Thyroid gland (tissue), 4 donors: Measurements from ENCODE around the gene NR1D2. TPM values are rescaled to one million over a fixed set of nuclear protein-coding genes. Genes with fewer than 3 reads are reported as not detected.

Source experiments
- DNase-seq, 2 donors: peaks; one replicate each; pipeline ENCODE4 v3.0.0-alpha.2; 2019
- H3K27ac ChIP-seq, 3 donors: fragments of 200-600 bp; sonication (generic); 1 replicate in 2 of 3; 2 replicates in 1 of 3; pipeline ENCODE4 v1.5.1; 2016 to 2019; ENCODE audit warnings: mild to moderate bottlenecking in 1 of 3, moderate library complexity in 1 of 3
- H3K27me3 ChIP-seq: fragments of 200-600 bp; sonication (generic); one replicate; pipeline ENCODE4 v1.5.1; 2019
- H3K36me3 ChIP-seq, 2 donors: fragments of 200-600 bp; sonication (generic); one replicate each; pipeline ENCODE4 v1.5.1; 2016 to 2019
- H3K4me1 ChIP-seq, 2 donors: fragments of 200-600 bp; sonication (generic); one replicate each; pipeline ENCODE4 v1.5.1; 2017 to 2019
- H3K4me3 ChIP-seq, 3 donors: fragments of 200-600 bp; sonication (generic); replicated peaks in 1 of 3; 1 replicate in 2 of 3; 2 replicates in 1 of 3; pipeline ENCODE4 v1.5.1; 2016; ENCODE audit warnings: mild to moderate bottlenecking in 1 of 3
- H3K9me3 ChIP-seq: fragments of 200-600 bp; sonication (generic); one replicate; pipeline ENCODE4 v1.5.1; 2017
- POLR2A ChIP-seq, 2 donors: fragments of 450-650 bp; IDR thresholded peaks; one replicate each; pipeline ENCODE4 v1.6.1; 2017; ENCODE audit warnings: antibody characterized with exemption in 2 of 2, mild to moderate bottlenecking in 2 of 2, moderate library complexity in 1 of 2
- WGBS, 2 donors: methylation state at CpG; one replicate each; pipeline ENCODE4 v1.1.5; 2017; 5-methylcytosine and 5-hydroxymethylcytosine counted together
- intact Hi-C: fragments of 100-400 bp; cut with DNase I; formaldehyde crosslinking; loops from one replicate; pipeline ENCODE4 v1.15.1; 2023
- total RNA-seq, 4 donors: library from RNA; depleted of rRNA; stranded (reverse); fragments of >200 nt; gene quantifications; one replicate each; pipeline ENCODE4 v1.2.3, GENCODE V29; 2016
- TF ChIP-seq, protein P1 (sequence below), 6 experiments: fragments of 200-600 bp in 3 of 6; fragments of 450-650 bp in 3 of 6; sonication (generic) in 3 of 6; IDR thresholded peaks; one replicate each; pipeline ENCODE4 v1.5.1; 2016 to 2019; ENCODE audit warnings: antibody characterized with exemption in 6 of 6, mild to moderate bottlenecking in 2 of 6, inconsistent platforms in 1 of 6, moderate library complexity in 1 of 6

NR1D2 gene
- total RNA-seq, 4 donors from 2014 or later: 44.2 to 108 (median 68.1) TPM

DNA sequence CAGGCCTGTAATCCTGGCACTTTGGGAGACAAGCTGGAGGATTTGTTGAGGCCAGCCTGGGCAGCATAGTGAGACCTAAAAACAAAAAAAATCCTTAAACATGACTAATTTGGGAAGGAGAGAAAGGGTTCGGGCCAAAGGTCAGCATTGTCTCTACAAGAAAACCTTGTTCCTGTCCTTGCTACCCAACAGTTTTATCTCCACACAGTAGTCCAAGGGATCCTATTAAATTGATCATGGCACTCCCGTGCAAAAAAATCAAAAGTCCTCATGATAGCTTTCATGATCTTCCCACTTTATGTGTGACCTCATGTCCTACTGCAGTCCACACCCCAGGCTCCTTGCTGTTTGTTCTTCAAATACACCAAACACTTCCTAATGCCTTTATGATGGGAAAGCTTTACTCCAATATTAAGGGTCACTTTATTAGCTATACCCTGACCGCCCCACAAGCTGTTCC lies 24.0 kb upstream of the NR1D2 start:
- intact Hi-C loops: no loop called here
- TF ChIP-seq, protein P1, sequence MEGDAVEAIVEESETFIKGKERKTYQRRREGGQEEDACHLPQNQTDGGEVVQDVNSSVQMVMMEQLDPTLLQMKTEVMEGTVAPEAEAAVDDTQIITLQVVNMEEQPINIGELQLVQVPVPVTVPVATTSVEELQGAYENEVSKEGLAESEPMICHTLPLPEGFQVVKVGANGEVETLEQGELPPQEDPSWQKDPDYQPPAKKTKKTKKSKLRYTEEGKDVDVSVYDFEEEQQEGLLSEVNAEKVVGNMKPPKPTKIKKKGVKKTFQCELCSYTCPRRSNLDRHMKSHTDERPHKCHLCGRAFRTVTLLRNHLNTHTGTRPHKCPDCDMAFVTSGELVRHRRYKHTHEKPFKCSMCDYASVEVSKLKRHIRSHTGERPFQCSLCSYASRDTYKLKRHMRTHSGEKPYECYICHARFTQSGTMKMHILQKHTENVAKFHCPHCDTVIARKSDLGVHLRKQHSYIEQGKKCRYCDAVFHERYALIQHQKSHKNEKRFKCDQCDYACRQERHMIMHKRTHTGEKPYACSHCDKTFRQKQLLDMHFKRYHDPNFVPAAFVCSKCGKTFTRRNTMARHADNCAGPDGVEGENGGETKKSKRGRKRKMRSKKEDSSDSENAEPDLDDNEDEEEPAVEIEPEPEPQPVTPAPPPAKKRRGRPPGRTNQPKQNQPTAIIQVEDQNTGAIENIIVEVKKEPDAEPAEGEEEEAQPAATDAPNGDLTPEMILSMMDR (IDR thresholded peaks at IDR 0.05): no peak
- no peak for TF ChIP-seq POLR2A (IDR thresholded peaks at IDR 0.05)
- Histone ChIP-seq H3K9me3 (no peaks in the 10 kb centered on the region), H3K36me3 (peaks cover 16 to 18% of the 10 kb centered on the region in 2 donors), H3K27ac (no peak overlapping the region), H3K27me3 (no peaks in the 10 kb centered on the region), H3K4me1 (peaks cover 16 to 21% of the 10 kb centered on the region in 2 donors), H3K4me3 (no peak overlapping the region)
- 93 to 98% methylated on average over 3 of the region's 3 CpGs for WGBS, 2 donors
- no peak for DNase-seq

DNA sequence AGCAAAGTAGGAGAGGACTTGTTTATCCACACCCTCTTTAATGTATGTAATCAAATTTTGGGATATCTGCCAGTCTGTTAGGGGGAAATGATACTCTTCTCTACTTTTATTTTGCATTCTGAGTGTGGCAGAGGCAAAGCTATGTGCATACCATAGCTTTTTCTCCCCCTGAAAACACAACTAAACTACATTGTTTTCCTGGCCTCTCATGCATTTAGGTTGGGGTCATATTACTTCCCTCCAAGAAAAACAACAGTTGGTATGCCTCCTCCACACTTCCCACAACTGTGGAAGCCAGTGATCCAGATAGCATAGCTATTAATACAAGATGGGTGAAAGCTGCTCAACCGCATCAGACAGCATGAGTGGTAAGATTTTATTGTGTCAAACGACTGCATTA lies 21.3 kb upstream of the NR1D2 start:
- intact Hi-C loops: no loop called here

DNA sequence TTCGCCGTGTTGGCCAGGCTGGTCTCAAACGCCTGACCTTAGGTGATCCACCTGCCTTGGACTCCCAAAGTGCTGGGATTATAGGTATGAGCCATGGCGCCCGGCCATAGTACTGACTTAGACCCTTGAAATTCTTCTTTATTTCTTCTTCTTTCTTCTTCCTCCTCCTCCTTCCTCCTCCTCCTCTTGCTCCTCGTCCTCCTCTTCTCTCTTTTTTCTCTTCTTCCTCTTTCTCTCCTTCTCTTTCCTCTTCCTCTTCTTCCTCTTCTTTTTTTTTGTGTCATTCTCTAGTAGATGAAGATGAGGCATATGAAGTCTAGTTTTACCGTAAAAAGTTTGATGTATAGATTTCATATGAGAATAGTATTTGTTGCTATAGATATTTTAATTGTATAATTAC lies 18.8 kb upstream of the NR1D2 start:
- no peaks in the 10 kb centered on the region for H3K27me3 ChIP-seq
- 93 to 97% methylated on average over 7 of the region's 7 CpGs for WGBS, 2 donors
- peaks cover 6 to 7% of the 10 kb centered on the region in 2 donors for H3K4me1 ChIP-seq
- no peaks in the 10 kb centered on the region for H3K36me3 ChIP-seq
- DNase-seq: no peak
- no peaks in the 10 kb centered on the region for H3K9me3 ChIP-seq
- no peak overlapping the region for H3K4me3 ChIP-seq
- TF ChIP-seq, protein P1 (IDR thresholded peaks at IDR 0.05): no peak
- no peak for TF ChIP-seq POLR2A (IDR thresholded peaks at IDR 0.05)
- H3K27ac ChIP-seq: no peak overlapping the region
- intact Hi-C loops: no loop called here

More for the DNA sequence above, 21.3 kb upstream of the NR1D2 start:
- Histone ChIP-seq H3K4me3 (no peak overlapping the region), H3K36me3 (peaks cover 11 to 13% of the 10 kb centered on the region in 2 donors), H3K27ac (no peak overlapping the region), H3K9me3 (no peaks in the 10 kb centered on the region), H3K4me1 (peaks cover 9 to 13% of the 10 kb centered on the region in 2 donors), H3K27me3 (no peaks in the 10 kb centered on the region)
- DNase-seq: peak in 1 of 2 donors; percentile 11
- no peak for TF ChIP-seq POLR2A (IDR thresholded peaks at IDR 0.05)
- TF ChIP-seq, protein P1 (IDR thresholded peaks at IDR 0.05): no peak
- WGBS, 2 donors: 46 to 49% methylated on average over 2 of the region's 2 CpGs

DNA sequence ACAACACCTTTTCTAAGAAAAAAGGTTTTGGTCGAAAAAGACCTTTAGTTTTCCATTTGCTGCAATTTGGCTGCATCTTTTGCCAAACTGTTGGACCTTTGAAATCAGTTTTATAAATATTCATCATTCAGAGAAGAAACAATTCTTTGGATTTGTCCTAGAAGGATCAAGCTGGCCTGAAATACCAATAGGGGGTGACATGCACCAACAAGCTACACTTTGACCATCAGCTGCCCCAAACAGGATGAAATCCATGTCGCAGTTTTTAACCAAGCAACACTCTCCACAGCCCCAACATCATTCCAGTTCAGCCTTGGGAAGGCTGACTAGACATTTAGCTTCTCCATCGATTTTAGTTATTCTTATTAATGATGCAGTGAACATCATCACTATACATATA lies 18.4 kb upstream of the NR1D2 start:
- no peaks in the 10 kb centered on the region for H3K9me3 ChIP-seq
- WGBS, 2 donors: 85 to 91% methylated on average over 3 of the region's 3 CpGs
- peaks cover 6 to 7% of the 10 kb centered on the region in 2 donors for H3K4me1 ChIP-seq
- H3K27me3 ChIP-seq: no peaks in the 10 kb centered on the region
- TF ChIP-seq, protein P1 (IDR thresholded peaks at IDR 0.05): no peak
- no peak for TF ChIP-seq POLR2A (IDR thresholded peaks at IDR 0.05)
- no peaks in the 10 kb centered on the region for H3K36me3 ChIP-seq
- intact Hi-C loops: no loop called here
- no peak overlapping the region for H3K4me3 ChIP-seq
- no peak for DNase-seq
- H3K27ac ChIP-seq: no peak overlapping the region

DNA sequence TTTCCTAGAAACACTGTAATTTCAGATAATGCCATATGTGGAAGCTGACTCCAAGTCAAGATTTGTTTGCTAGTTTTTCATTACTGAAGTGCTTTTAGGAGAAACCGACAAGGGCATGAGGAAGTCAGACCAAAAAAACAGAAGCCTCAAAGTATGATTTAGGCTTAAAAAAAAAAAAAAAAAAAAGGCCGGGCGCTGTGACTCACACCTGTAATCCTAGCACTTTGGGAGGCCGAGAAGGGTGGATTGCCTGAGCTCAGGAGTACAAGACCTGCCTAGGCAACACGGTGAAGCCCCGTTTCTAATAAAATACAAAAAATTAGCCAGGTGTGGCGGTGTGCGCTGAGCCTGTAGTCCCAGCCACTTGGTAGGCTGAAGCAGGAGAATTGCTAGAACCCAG lies 16.6 kb upstream of the NR1D2 start:
- intact Hi-C loops: no loop called here

More for the DNA sequence above, 16.6 kb upstream of the NR1D2 start:
- H3K27ac ChIP-seq: peak overlapping the region in 2 of 3 donors; percentile 33 to 38
- no peak overlapping the region for H3K4me3 ChIP-seq
- TF ChIP-seq POLR2A (IDR thresholded peaks at IDR 0.05): no peak
- TF ChIP-seq, protein P1 (IDR thresholded peaks at IDR 0.05): no peak
- 28 to 29% methylated on average over 8 of the region's 8 CpGs for WGBS, 2 donors
- peak; percentile 74 to 75 for DNase-seq
- no peaks in the 10 kb centered on the region for H3K9me3 ChIP-seq
- H3K36me3 ChIP-seq: no peaks in the 10 kb centered on the region
- H3K4me1 ChIP-seq: peaks cover 3 to 7% of the 10 kb centered on the region in 2 donors
- no peaks in the 10 kb centered on the region for H3K27me3 ChIP-seq
